Activated naive CD4-positive, alpha-beta T cell treated with anti-CD3 and anti-CD28 coated beads, Interleukin-2, amount 50 U/mL, for 16 hours (primary cell): ENCODE measurements around the gene F13B.
"Not testable (repeated sequence)": the region's sequence is repeated elsewhere in the genome, so short reads cannot be mapped to it uniquely, and the experiment has no call there.

Experiments
- DNase-seq: peaks from one replicate; pipeline ENCODE4 v3.0.0-alpha.2; 2020

The F13B gene, protein sequence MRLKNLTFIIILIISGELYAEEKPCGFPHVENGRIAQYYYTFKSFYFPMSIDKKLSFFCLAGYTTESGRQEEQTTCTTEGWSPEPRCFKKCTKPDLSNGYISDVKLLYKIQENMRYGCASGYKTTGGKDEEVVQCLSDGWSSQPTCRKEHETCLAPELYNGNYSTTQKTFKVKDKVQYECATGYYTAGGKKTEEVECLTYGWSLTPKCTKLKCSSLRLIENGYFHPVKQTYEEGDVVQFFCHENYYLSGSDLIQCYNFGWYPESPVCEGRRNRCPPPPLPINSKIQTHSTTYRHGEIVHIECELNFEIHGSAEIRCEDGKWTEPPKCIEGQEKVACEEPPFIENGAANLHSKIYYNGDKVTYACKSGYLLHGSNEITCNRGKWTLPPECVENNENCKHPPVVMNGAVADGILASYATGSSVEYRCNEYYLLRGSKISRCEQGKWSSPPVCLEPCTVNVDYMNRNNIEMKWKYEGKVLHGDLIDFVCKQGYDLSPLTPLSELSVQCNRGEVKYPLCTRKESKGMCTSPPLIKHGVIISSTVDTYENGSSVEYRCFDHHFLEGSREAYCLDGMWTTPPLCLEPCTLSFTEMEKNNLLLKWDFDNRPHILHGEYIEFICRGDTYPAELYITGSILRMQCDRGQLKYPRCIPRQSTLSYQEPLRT

GRCh38 chr1:197066719-197067456 is at the start of gene F13B:
Gene F13B, minus strand, starts transcription at chr1:197067260. Its CDS starts 37 bp downstream, at chr1:197067223.
- no peak for DNase-seq

DNA sequence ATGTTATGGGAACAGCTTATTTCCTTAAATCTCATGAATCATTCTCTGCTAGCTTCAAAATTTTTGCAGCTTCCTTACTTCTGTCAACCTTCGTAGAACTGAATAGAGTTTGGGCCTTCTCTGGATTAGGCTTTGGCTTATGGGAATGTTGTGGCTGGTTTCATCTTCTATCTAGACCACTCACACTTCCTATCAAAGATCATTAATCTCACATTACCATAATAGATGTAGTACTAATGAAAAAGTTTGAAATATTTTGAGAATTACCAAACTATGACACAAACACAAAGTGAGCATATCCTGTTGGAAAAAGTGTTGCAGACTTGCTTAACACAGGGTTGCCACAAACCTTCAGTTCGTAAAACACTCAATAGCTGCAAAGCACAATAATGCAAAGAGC is 49.1 kb upstream of the F13B start:
- no peak for DNase-seq

DNA sequence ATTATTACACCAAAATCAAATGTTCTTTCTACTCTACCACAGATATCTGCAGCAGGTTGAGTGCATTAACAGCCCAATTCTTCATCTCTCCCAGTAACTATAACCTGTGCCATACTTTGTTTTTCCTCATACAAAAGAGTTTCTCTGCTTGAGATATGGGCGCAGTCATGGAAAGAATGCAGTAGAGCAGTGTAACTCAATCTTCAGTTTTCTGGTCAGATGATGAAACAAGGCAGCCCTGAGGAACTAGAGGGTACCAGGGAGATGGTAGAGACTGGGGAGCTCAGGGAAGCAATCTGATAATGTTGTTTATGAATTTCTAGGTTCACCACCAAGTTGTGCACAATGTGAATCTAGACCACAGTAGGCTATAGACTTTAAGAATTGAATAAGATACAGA is 39.8 kb upstream of the F13B start:
- no peak for DNase-seq

DNA sequence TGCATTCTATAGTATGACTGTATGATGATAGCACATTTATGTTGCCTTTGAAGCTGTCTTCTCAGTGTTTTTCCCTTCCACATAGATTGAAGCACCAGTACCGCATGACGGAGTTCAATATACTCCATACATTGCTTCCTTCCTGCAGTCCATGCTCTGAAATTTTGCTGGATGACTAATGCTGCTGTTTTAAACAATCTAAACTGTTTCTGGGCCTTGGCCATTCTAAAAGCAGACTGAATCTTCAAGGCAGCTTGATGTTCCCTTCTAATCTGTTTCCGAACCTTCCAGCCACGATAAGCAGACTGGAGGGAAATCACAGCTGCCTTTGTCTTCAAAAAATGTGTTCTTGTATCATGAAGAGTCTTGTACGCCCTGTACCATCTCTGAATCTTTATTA is 36.2 kb upstream of the F13B start:
- no peak for DNase-seq

GRCh38 chr1:197101978-197102377 is 34.9 kb upstream of the F13B start:
- DNase-seq: no peak

DNA sequence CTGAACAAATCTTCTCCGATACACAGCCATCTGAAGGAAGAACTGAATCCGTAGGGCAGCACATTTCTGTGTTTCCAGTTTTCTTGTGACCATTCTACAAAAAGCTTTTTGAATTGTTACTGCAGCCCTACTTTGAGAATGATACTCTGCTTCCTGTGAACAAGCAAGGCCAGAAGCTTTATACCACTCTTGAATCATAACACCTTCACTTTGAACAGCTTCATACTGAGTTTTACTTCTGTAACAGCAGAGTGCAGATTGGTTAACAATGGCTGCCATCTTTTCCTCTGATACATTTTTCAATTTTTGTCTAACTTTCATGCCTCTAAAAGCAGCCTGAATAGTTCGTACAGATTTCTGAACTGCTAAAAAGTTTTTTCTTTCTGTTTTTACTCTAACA is 33.6 kb upstream of the F13B start:
- no peak for DNase-seq

DNA sequence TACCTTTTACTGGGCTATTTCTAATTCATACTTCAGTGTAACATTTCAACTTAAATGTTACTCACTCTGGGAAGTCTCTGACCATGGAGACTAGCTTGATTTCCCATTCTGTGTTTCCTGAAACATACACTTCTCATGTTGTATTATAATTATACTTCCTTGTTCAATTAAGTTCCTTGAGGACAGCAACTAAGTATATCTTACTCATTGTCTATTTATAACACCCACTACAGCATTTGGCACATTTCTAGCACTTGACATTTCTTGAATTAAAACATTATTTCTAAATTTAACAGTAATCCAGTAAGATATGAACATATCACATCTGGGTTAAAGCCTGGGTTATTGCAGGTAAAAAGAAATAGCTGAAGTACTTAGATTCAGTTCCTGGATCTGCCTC is 32.4 kb upstream of the F13B start:
- no peak for DNase-seq

DNA sequence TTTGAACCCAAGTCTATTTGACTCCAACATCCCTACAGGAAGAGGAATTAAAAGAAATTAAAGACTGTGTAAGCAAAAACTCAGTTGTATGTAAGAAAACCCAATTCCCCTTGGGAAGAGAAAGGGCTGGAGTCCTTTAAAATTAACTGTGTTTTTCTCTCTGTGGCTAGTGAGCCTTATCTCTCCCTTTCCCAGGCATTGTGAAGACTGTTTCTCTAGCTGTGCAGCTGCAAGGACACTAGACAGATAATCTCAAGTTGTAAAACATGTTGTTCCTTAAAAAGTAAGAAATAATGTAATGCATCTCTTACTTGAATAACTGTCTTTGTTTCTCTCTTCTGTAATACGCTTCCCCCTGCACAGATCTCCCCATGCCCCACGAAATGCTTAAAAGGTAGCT is 29.9 kb upstream of the F13B start:
- not testable (repeated sequence) for DNase-seq

- DNase-seq: no peak
Measured at GRCh38 chr1:197096137-197096536, 29.1 kb upstream of the F13B start.

- no peak for DNase-seq
Measured at GRCh38 chr1:197093226-197093885, 26.3 kb upstream of the F13B start.

GRCh38 chr1:197092491-197093023 is 25.5 kb upstream of the F13B start:
- no peak for DNase-seq

GRCh38 chr1:197083474-197083873 is 16.4 kb upstream of the F13B start:
- DNase-seq: no peak

- no peak for DNase-seq
Measured at GRCh38 chr1:197081117-197081753, 14.2 kb upstream of the F13B start.

- no peak for DNase-seq
Measured at GRCh38 chr1:197080323-197080722, 13.3 kb upstream of the F13B start.

- DNase-seq: no peak
Measured at GRCh38 chr1:197076585-197076984, 9.5 kb upstream of the F13B start.

GRCh38 chr1:197073978-197074377 is 6.9 kb upstream of the F13B start:
- DNase-seq: no peak

- no peak for DNase-seq
Measured at GRCh38 chr1:197067457-197067818, 378 bp upstream of the F13B start.

- DNase-seq: no peak
Measured at GRCh38 chr1:197066277-197066676, 783 bp downstream of the F13B start.

GRCh38 chr1:197065559-197065958 is 1.5 kb downstream of the F13B start:
- no peak for DNase-seq

DNA sequence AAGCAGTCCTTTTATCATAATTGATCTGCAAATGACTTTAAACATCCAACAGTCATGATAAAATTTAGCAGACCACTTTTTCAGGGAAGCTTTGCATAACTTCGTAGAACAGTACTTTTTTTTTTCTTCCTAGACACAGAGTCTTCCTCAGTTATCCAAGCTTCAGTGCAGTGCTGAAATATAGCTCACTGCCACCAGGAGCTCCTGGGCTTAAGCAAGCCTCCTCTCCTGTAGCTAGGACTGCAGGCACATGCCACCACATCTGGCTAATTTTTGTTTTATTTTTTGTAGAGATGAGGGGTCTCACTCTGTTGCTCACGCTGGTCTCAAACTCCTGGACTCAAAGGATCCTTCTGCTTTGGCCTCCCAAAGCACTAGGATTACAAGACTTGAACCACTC is 3.8 kb downstream of the F13B start:
- DNase-seq: no peak

DNA sequence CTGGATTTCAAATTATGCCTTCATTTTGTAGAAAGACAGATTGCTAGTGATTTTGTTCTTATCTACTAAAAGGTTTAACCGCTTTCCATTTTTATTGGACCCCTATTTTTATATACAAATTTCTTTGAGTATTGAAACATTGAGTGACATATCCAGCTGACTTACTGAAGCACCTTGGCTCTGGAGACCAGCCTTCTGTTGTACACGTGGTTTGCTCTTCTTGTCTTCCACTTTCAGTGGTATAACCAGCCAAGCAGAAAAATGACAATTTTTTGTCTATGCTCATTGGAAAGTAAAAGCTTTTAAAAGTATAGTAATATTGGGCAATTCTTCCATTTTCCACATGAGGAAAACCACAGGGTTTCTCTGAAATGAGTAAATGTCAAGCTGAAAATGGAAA is 4.4 kb downstream of the F13B start:
- no peak for DNase-seq

DNA sequence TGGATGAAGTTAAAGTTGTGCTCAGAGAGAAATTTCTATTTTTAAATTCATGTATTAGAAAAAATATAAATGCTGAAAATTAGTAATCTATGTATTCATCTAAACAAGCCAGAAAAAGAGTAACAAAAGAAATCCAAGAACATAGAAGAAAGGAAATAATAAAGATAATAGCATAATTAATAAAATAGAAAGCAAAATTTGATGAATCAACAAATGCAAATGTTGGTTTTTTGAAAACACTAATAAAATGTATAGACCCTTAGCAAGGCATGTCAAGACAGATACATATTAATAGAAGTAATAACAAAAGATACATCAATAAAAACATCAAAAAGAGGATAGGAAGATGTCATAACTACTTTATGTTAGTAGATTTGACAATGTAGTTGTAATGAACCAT is 18.0 kb downstream of the F13B start:
- no peak for DNase-seq
